ENCODE results near the gene CCDC186. TPM values are rescaled to one million over a fixed set of nuclear protein-coding genes. Genes with fewer than 3 reads are reported as not detected.

CCDC186 gene
- polyA plus RNA-seq, 1 of the 3 experiments (the other 2 are of a cell fraction): 1.3 TPM

- TF ChIP-seq CHD2 (IDR thresholded peaks at IDR 0.05; ENCODE audit: low read length, partially characterized antibody): no peak
- no peak for TF ChIP-seq SIN3A (IDR thresholded peaks at IDR 0.05; ENCODE audit: borderline replicate concordance, low read depth, low read length)
- TF ChIP-seq RXRA (IDR thresholded peaks at IDR 0.05; ENCODE audit: borderline replicate concordance, low read depth): no peak
- TF ChIP-seq SMC3 (IDR thresholded peaks at IDR 0.05; ENCODE audit: low read depth, low read length): no peak
- TF ChIP-seq, protein P1, sequence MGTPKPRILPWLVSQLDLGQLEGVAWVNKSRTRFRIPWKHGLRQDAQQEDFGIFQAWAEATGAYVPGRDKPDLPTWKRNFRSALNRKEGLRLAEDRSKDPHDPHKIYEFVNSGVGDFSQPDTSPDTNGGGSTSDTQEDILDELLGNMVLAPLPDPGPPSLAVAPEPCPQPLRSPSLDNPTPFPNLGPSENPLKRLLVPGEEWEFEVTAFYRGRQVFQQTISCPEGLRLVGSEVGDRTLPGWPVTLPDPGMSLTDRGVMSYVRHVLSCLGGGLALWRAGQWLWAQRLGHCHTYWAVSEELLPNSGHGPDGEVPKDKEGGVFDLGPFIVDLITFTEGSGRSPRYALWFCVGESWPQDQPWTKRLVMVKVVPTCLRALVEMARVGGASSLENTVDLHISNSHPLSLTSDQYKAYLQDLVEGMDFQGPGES (IDR thresholded peaks at IDR 0.05; ENCODE audit: low read depth, low read length): no peak
These were observed 33.3 kb upstream of the CCDC186 start (continued) for GRCh38 chr10:114207349-114207748.

DNA sequence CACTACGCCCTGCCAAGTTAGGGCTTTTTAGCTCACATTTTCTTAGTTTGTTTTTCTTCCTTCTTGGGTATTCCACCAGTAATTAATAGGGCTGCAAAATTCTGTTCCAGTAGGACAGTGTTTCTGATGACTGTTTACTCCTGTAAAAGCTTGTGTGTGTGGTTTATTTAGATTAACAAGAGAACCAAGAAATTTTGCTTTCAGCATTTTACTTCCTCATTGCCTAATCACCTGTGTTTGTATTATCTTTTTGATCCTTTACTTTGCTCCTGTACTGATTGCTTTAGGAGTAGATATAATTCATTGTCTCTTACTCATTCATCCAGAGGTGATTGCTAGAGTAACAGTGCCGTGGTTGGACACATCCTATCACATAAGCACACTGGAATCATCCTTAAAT lies 32.9 kb upstream of the CCDC186 start:
- Histone ChIP-seq H3F3A (replicated peaks; ENCODE audit: insufficient read depth) (no peaks in the 10 kb centered on the region), H4K20me1 (ENCODE audit: insufficient read depth) (no peaks in the 10 kb centered on the region), H3K27ac (ENCODE audit: low read depth in 2 of 2, low read length in 1 of 2) (no peak overlapping the region), H2AFZ (ENCODE audit: low read depth) (no peak overlapping the region), H3K36me3 (replicated peaks in 1 of 2; ENCODE audit: control insufficient read depth in 1 of 2, insufficient read depth in 2 of 2, low read length in 1 of 2) (no peaks in the 10 kb centered on the region), H3K4me2 (no peak overlapping the region), H3K4me1 (ENCODE audit: control insufficient read depth in 1 of 2, insufficient read depth in 2 of 2, low read depth in 1 of 2, low read length in 1 of 2) (peaks cover 0 to under 1% of the 10 kb centered on the region in 2 experiments; a peak in 1 of 4 replicates), H3K9ac (no peak overlapping the region), H3K9me3 (no peaks in the 10 kb centered on the region), H3K79me2 (ENCODE audit: insufficient read depth) (no peaks in the 10 kb centered on the region), H3K9me2 (no peaks in the 10 kb centered on the region), H3K27me3 (ENCODE audit: insufficient read depth) (peaks cover 4% of the 10 kb centered on the region; the same call in 1 of the 2 replicates), H3K4me3 (ENCODE audit: low read depth in 2 of 2, low read length in 1 of 2) (no peak overlapping the region)
- DNase-seq: no peak
- 42% methylated on average over 2 of the region's 2 CpGs for WGBS (ENCODE audit: low lambda C conversion rate)
- POLR2A ChIA-PET: no interaction called here
- TF ChIP-seq TAF1 (IDR thresholded peaks at IDR 0.05; ENCODE audit: borderline replicate concordance, low read depth, low read length) (no peak), NFIC (IDR thresholded peaks at IDR 0.05; ENCODE audit: borderline replicate concordance) (no peak), TEAD4 (IDR thresholded peaks at IDR 0.05; ENCODE audit: borderline replicate concordance, insufficient read depth) (no peak), JUND (IDR thresholded peaks at IDR 0.05) (no peak), YY1 (IDR thresholded peaks at IDR 0.05; ENCODE audit: low read depth) (no peak), TCF12 (IDR thresholded peaks at IDR 0.05) (no peak), REST (IDR thresholded peaks at IDR 0.05; ENCODE audit: low read depth, low read length) (no peak), FOXJ3 (CRISPR knock-in tag; IDR thresholded peaks at IDR 0.05) (no peak), USF1 (IDR thresholded peaks at IDR 0.05; ENCODE audit: borderline replicate concordance, low read depth) (no peak), GATA2 (CRISPR knock-in tag; IDR thresholded peaks at IDR 0.05) (no peak), POLR2AphosphoS5 (IDR thresholded peaks at IDR 0.05; ENCODE audit: low read depth, low read length) (no peak), RAD21 (IDR thresholded peaks at IDR 0.05; ENCODE audit: low read length) (no peak)
- TF ChIP-seq, protein P2, sequence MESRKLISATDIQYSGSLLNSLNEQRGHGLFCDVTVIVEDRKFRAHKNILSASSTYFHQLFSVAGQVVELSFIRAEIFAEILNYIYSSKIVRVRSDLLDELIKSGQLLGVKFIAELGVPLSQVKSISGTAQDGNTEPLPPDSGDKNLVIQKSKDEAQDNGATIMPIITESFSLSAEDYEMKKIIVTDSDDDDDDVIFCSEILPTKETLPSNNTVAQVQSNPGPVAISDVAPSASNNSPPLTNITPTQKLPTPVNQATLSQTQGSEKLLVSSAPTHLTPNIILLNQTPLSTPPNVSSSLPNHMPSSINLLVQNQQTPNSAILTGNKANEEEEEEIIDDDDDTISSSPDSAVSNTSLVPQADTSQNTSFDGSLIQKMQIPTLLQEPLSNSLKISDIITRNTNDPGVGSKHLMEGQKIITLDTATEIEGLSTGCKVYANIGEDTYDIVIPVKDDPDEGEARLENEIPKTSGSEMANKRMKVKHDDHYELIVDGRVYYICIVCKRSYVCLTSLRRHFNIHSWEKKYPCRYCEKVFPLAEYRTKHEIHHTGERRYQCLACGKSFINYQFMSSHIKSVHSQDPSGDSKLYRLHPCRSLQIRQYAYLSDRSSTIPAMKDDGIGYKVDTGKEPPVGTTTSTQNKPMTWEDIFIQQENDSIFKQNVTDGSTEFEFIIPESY (IDR thresholded peaks at IDR 0.05; ENCODE audit: borderline replicate concordance, low read depth): no peak
- CTCF ChIA-PET: no interaction called here
